ENCODE results near the gene MAPK10.
"Not testable (repeated sequence)": the region's sequence is repeated elsewhere in the genome, so short reads cannot be mapped to it uniquely, and the experiment has no call there.

Gene MAPK10

DNA sequence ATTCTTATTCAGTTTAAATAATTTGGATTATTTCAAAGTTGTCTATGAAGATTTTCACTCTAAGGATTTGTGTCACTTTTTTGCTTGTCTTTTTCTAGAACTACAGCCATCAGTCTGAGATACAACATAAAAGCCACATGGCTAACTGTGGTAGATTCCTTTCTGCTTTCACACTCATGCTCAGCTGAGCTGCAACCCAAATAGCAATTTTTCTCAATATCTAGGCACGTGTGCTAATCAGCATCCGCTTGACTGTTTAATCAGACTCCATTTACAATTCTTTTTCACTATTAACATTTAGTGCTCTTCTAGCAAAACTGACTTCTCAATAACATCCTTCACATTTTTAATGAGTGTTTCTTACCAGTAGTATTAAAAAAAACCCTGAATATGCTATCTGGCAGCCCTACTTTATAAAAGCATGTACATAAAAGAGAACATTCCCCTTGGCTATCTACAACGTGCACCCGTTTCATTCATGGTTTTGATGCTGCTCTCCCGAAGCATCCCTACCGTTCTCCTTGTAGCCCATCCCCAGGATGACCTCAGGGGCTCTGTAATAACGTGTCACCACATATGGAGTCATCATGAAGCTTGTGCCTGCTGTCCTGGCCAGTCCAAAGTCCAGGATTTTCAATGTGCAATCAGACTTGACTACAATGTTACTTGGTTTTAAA, 259.2 kb downstream of the MAPK10 start:
- DNase-seq, result no peak

DNA sequence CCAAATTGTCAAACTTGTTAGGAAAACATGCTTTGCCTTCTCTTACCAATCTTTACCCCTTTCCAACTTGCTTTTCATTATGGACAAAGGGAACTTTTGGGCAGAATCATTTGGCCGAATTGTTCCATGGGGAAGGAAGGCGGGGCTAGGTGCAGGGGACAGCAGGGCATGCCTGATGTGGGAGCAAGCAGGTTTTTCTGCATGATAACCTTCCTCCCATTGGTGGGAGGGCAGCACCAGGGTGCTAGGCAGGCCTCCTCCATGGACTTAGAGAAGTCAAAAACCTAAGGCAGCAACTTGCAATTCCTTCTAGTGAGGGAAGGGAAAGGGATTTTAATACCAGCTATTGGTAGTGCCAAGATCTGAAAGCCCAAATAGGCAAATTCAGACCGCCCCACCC, 260.5 kb downstream of the MAPK10 start:
- no peak for DNase-seq

GRCh38 chr4:86098691-86099090, 261.2 kb downstream of the MAPK10 start:
- no peak for DNase-seq

DNA sequence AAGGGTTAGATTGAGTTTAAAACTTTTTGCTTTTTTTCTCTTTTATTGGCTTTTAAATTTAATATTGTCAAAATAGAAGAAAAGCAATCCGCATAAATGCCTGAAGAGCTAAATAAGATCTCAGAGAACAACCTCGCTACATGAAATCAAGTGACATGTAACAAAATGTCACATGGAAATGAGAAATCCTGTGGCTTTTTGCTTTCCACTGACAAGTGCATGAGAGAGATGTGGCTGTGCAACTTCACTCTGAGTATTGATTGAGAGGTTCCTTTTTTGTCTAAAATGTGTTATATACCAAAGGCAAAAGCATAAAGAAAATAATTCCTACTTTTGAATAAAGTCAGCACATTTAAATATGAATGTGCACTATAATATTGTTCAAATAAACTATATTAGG, 263.5 kb downstream of the MAPK10 start:
- DNase-seq, result no peak

- no peak for DNase-seq
These were observed 267.2 kb downstream of the MAPK10 start for GRCh38 chr4:86092684-86093083.

GRCh38 chr4:86091201-86091600, 268.7 kb downstream of the MAPK10 start:
- DNase-seq, result no peak

GRCh38 chr4:86089781-86090323, 270.0 kb downstream of the MAPK10 start:
- no peak for DNase-seq

DNA sequence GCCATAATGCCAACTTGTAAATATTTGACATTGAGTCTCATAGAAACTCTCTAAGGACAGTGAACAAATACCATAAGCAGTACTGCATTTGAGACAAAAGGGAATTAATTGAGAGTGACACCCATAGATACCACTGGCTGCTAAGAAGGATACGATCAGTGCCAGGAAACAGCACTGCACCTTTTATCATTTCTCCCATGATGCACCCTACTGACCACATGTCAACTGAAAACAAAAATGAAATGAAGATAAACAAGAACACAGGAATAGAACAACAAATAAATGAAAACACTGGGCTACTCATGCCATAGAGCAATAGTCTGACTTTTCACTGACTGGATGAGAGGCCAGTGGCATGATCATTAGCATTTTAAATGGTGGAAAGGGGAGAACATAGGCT, 270.8 kb downstream of the MAPK10 start:
- DNase-seq, result no peak

- DNase-seq, result not testable (repeated sequence)
These were observed 284.1 kb downstream of the MAPK10 start for GRCh38 chr4:86075796-86076195.

DNA sequence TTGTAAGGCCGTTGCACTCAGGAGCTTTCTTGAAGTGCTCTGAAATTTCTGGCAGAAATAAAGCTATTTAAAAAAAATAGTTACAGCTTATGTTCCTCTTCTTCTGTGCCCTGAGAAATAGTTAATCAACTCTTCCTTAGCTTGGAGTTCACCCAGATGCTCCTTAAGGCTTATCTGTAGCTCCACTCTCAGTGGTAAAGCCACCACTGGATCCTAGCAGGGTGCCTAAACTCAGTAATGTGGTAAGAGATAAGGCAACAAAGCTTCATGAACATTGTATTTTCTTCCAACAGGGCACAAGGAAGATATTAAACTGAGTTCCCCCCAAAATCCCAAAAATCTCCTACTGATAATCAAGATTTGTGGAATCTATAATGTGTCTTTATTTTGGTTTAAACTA, 299.5 kb downstream of the MAPK10 start:
- DNase-seq, result no peak

DNA sequence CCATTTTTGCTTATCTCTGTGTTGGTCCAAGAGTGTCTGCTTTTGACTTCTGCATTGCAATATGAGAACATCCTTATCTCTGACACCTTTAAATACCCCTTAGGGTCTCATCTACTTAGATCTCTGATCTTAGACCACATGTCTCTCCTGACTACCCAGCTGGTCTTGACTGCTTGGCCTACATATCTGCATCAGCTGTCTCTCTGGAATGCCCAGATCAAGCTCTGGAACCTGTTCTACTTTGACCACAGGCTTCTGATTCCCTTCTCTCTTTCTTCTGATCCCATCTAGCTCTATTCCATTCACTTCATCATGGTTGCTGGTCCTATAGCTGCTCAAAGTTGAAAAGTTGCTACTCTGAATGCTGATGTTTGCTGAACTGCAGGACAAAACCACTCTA, 301.2 kb downstream of the MAPK10 start:
- DNase-seq, result no peak

DNA sequence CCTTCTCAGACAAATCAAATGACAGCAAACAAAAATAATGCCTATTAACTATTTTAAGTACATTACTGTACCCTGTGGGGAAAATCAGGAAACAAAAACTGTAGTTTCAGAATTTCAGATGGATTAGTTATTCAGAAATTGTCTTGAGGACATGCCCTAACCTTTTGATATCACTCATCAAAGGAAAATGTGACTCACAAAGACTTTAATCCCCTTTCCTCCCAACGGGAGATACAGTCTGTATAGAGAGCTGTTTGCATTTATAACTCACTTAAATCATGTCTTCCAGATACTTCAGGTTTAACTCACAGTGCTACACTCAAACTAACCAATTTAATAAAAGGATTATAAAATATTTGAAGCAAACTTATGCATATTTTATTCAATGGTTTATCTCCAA, 304.0 kb downstream of the MAPK10 start:
- no peak for DNase-seq

DNA sequence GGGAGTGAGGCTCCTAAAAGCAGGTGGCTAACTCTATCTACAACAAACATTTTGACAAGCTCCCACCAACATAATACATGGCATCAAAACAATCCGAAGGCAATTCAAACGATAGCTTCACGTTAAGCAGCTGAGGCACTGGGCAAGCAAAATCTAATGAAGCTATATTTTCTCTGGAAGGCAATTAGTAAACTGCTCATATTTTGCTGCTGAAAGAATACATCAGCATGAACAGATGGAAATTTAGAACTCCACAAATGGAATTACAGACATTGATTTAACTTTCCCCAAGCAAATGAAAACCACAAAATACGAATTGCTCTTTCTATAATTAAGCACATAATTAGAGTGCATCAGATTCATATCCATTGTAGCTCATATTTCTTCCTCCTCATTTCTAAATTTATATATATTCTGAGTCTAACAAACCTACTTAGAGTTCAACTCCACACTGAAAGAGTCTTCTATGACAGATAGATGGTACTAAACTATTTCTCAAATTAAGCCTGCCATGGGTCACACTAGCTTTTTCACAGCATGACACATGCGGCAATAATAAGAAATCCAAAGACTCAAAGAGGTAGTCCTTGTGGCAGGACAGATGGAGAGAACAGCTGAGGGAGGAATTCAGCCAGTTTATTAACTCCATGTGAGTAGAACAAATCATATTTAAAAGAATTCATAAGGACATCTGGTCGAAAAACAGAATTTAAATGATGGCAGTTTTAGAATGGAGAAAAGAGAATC, 305.4 kb downstream of the MAPK10 start:
- no peak for DNase-seq

- DNase-seq, result no peak
These were observed 309.4 kb downstream of the MAPK10 start for GRCh38 chr4:86050496-86050895.

GRCh38 chr4:86048426-86048825, 311.4 kb downstream of the MAPK10 start:
- DNase-seq, result no peak

- no peak for DNase-seq
These were observed 315.3 kb downstream of the MAPK10 start for GRCh38 chr4:86044593-86044985.

GRCh38 chr4:86043755-86044592, 315.9 kb downstream of the MAPK10 start:
- DNase-seq, result no peak

- DNase-seq, result no peak
These were observed 321.8 kb downstream of the MAPK10 start for GRCh38 chr4:86038037-86038436.

DNA sequence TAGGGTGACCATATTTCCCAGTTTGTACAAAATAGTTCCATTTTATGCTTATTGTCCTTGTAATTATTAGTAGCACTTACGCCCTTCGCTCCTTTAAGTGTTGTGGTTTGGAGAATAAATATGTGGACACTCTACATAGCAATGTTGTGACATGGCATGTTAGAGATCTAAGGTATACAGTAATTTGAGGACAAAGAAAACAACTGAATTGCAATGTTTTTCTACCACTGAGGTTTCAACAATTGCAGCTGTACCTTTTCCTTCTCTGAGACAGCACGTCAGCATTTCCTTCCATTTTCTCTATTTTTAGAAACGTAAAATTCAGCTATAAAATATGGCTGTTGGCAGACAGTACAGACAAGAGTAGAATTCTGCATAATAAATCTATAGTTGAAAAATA, 323.1 kb downstream of the MAPK10 start:
- DNase-seq, result no peak

GRCh38 chr4:86035688-86036087, 324.2 kb downstream of the MAPK10 start:
- DNase-seq, result no peak

DNA sequence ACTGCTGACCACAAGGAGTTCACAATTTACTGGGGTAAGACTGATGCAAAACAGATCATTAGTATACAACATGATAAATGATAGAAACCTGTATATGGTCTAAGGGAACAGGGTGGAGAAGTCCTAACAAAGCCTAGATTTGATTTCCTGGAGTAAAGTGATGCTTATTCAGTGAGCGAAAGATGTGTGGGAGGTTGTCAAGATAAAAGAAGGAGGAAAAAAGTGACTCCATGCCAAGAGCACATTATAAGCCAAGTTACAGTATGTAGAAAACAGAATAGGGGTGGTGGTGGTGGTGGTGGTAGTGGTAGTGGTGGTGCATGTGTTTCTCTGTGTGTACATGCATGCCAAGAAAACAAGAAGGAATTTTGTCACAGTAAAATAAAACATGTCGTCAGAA, 325.2 kb downstream of the MAPK10 start:
- no peak for DNase-seq

- peak; percentile 88 for DNase-seq
These were observed 326.7 kb downstream of the MAPK10 start for GRCh38 chr4:86033171-86033570.

- DNase-seq, result peak; percentile 66
These were observed 327.3 kb downstream of the MAPK10 start for GRCh38 chr4:86032476-86033022.
